Measurements from ENCODE around the gene CPEB3. TPM values are rescaled to one million over a fixed set of nuclear protein-coding genes. Genes with fewer than 3 reads are reported as not detected.

CPEB3 gene
- total RNA-seq, 2 donors from 2014 or later, result 6.9 to 11.4 TPM

- peaks cover 0 to 4% of the 10 kb centered on the region in 2 donors for H3K4me1 ChIP-seq
- H3K9me3 ChIP-seq, result peaks cover 0 to 16% of the 10 kb centered on the region in 2 donors
- TF ChIP-seq CTCF (IDR thresholded peaks at IDR 0.05), result no peak
- H3K27ac ChIP-seq, result no peak overlapping the region
- no peak for DNase-seq (ENCODE audit: low spot score)
- no peaks in the 10 kb centered on the region for H3K27me3 ChIP-seq
- H3K4me3 ChIP-seq, result no peak overlapping the region
- H3K36me3 ChIP-seq, result peaks cover 15% of the 10 kb centered on the region
Observed at GRCh38 chr10:92164036-92164696, 126.7 kb downstream of the CPEB3 start.

- DNase-seq (ENCODE audit: low spot score), result no peak
- no peak for TF ChIP-seq CTCF (IDR thresholded peaks at IDR 0.05)
- Histone ChIP-seq H3K27me3 (no peaks in the 10 kb centered on the region), H3K4me1 (peaks cover 0 to 4% of the 10 kb centered on the region in 2 donors), H3K36me3 (peaks cover 15% of the 10 kb centered on the region), H3K4me3 (no peak overlapping the region), H3K9me3 (peaks cover 0 to 16% of the 10 kb centered on the region in 2 donors), H3K27ac (no peak overlapping the region)
Observed at GRCh38 chr10:92162541-92162940, 128.3 kb downstream of the CPEB3 start.

- Histone ChIP-seq H3K36me3 (no peaks in the 10 kb centered on the region), H3K27ac (no peak overlapping the region), H3K27me3 (no peaks in the 10 kb centered on the region), H3K4me3 (no peak overlapping the region), H3K9me3 (no peaks in the 10 kb centered on the region), H3K4me1 (peaks cover 0 to 2% of the 10 kb centered on the region in 2 donors)
- no peak for DNase-seq (ENCODE audit: low spot score)
- no peak for TF ChIP-seq CTCF (IDR thresholded peaks at IDR 0.05)
Observed at GRCh38 chr10:92156874-92157773, 133.8 kb downstream of the CPEB3 start.

GRCh38 chr10:92150823-92151222 is 140.1 kb downstream of the CPEB3 start:
- no peak for DNase-seq (ENCODE audit: low spot score)
- H3K4me1 ChIP-seq, result peaks cover 0 to 43% of the 10 kb centered on the region in 2 donors

GRCh38 chr10:92149261-92149660 is 141.6 kb downstream of the CPEB3 start:
- Histone ChIP-seq H3K4me3 (no peak overlapping the region), H3K9me3 (no peaks in the 10 kb centered on the region), H3K36me3 (no peaks in the 10 kb centered on the region), H3K4me1 (peaks cover 0 to 52% of the 10 kb centered on the region in 2 donors), H3K27ac (no peak overlapping the region), H3K27me3 (no peaks in the 10 kb centered on the region)
- TF ChIP-seq CTCF (IDR thresholded peaks at IDR 0.05), result no peak
- DNase-seq (ENCODE audit: low spot score), result no peak

More at GRCh38 chr10:92150823-92151222, 140.1 kb downstream of the CPEB3 start:
- Histone ChIP-seq H3K9me3 (no peaks in the 10 kb centered on the region), H3K27me3 (no peaks in the 10 kb centered on the region), H3K36me3 (no peaks in the 10 kb centered on the region), H3K4me3 (no peak overlapping the region), H3K27ac (no peak overlapping the region)
- TF ChIP-seq CTCF (IDR thresholded peaks at IDR 0.05), result no peak
